Measurements from ENCODE around the gene ADPRH.

Gene ADPRH

DNA sequence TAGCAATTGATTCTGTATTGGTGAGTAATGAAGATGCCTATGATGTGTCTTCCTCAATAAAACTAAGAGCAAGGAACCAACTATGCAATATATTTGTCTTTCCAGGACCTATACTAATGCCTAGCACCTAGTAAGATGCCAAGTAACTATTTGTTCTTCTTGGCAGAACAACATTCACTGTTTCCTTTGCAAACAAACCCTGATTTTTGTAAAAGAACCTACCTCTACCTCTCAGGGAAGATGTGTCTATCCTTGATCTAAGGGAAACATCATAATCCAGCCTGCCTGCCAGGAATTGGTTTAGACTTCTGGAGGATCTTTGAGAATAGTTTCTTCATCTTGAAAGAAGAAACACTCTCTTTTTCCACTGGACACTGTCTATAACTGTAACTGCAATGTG lies 3.8 kb upstream of the ADPRH start:
- H3K4me3 ChIP-seq (ENCODE audit: low read depth, low read length), result no peak overlapping the region
- H3K27ac ChIP-seq, result no peak overlapping the region
- H3K36me3 ChIP-seq (replicated peaks), result no peaks in the 10 kb centered on the region
- H3K27me3 ChIP-seq (replicated peaks), result no peaks in the 10 kb centered on the region
- TF ChIP-seq, protein P1, sequence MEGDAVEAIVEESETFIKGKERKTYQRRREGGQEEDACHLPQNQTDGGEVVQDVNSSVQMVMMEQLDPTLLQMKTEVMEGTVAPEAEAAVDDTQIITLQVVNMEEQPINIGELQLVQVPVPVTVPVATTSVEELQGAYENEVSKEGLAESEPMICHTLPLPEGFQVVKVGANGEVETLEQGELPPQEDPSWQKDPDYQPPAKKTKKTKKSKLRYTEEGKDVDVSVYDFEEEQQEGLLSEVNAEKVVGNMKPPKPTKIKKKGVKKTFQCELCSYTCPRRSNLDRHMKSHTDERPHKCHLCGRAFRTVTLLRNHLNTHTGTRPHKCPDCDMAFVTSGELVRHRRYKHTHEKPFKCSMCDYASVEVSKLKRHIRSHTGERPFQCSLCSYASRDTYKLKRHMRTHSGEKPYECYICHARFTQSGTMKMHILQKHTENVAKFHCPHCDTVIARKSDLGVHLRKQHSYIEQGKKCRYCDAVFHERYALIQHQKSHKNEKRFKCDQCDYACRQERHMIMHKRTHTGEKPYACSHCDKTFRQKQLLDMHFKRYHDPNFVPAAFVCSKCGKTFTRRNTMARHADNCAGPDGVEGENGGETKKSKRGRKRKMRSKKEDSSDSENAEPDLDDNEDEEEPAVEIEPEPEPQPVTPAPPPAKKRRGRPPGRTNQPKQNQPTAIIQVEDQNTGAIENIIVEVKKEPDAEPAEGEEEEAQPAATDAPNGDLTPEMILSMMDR (IDR thresholded peaks at IDR 0.05; ENCODE audit: low read depth, low read length, missing control alignments), result no peak
- in situ Hi-C loops (cut with HindIII; ENCODE audit: low pct_ligation_motif_present, low sequenced_read_pairs), result no loop called here
- DNase-seq, result no peak

DNA sequence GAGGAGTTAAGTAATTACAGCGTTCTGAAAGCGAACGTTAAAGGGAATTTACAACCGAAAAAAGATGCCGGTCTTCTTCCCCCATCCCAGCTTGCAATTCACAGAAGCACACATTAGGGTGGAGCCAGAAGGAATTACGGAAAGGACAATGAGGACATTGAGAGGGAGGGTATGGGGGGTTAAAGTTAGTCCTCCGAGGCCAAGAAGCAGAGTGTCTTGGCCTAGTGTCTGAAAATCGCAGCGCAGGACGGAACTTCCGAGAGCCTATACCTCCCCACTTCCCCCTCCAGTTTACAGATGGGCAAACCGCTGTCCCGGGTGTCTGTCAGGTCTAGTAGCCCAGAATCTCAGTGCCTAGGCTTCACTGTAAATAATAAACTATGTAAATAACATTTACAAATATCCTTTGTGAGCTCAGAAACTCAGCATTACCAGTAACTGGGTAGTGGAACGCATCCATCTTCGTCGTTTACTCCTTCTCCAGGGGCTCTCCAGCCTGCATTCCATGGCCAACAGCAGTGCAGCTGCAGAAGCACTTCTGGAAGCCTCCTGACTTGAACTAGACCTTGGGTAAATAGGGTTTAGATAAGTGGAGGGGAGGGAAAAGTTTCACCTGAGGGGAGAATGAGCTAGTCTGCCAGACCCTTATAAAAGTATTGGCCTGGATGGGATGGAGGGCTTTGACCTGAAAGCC lies 922 bp downstream of the ADPRH start:
- peak; percentile 14 for DNase-seq
- H3K4me3 ChIP-seq (ENCODE audit: low read depth, low read length), result peak overlapping the region; percentile 66
- no peaks in the 10 kb centered on the region for H3K27me3 ChIP-seq (replicated peaks)
- TF ChIP-seq, protein P1 (IDR thresholded peaks at IDR 0.05; ENCODE audit: low read depth, low read length, missing control alignments), result no peak
- peak overlapping the region; percentile 10 for H3K27ac ChIP-seq
- H3K36me3 ChIP-seq (replicated peaks), result no peaks in the 10 kb centered on the region
- in situ Hi-C loops (cut with HindIII; ENCODE audit: low pct_ligation_motif_present, low sequenced_read_pairs), result no loop called here

DNA sequence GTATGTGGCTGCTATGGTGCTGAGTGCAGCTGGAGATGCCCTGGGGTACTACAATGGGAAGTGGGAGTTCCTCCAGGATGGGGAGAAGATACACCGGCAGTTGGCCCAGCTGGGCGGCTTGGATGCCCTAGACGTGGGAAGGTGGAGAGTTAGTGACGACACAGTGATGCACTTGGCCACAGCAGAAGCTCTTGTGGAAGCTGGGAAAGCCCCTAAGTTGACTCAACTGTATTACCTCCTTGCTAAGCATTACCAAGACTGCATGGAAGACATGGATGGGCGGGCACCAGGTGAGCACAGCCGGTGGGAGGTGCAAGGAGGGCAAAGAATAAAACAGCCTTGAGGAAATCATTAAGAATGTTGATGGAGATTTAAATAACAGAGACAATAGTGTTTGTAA lies 2.9 kb downstream of the ADPRH start:
- TF ChIP-seq, protein P1 (IDR thresholded peaks at IDR 0.05; ENCODE audit: low read depth, low read length, missing control alignments), result no peak
- no peak for DNase-seq
- no peaks in the 10 kb centered on the region for H3K27me3 ChIP-seq (replicated peaks)
- H3K4me3 ChIP-seq (ENCODE audit: low read depth, low read length), result no peak overlapping the region
- no peak overlapping the region for H3K27ac ChIP-seq
- no peaks in the 10 kb centered on the region for H3K36me3 ChIP-seq (replicated peaks)
- in situ Hi-C loops (cut with HindIII; ENCODE audit: low pct_ligation_motif_present, low sequenced_read_pairs), result no loop called here

DNA sequence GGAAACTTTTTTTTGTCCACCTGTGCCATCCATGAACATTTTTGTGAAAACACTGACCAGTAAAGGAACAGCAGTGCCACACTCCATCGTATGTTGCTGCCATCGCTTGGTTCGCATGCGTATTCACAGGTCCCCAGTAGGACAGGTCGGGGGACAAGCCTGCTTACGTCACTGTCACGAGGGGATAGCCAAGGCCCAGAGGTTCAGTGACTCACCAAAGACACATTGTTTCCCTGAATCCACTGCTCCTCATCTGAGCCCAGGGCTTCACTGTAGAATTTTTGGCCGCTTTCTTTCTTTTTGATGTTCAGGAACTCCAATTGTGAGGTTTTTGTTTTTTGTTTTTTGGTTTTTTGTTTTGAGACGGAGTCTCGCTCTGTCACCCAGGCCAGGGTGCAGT lies 5.9 kb downstream of the ADPRH start:
- H3K27me3 ChIP-seq (replicated peaks), result no peaks in the 10 kb centered on the region
- TF ChIP-seq, protein P1 (IDR thresholded peaks at IDR 0.05; ENCODE audit: low read depth, low read length, missing control alignments), result no peak
- H3K4me3 ChIP-seq (ENCODE audit: low read depth, low read length), result no peak overlapping the region
- no peak for DNase-seq
- H3K27ac ChIP-seq, result no peak overlapping the region
- in situ Hi-C loops (cut with HindIII; ENCODE audit: low pct_ligation_motif_present, low sequenced_read_pairs), result no loop called here
- H3K36me3 ChIP-seq (replicated peaks), result no peaks in the 10 kb centered on the region

DNA sequence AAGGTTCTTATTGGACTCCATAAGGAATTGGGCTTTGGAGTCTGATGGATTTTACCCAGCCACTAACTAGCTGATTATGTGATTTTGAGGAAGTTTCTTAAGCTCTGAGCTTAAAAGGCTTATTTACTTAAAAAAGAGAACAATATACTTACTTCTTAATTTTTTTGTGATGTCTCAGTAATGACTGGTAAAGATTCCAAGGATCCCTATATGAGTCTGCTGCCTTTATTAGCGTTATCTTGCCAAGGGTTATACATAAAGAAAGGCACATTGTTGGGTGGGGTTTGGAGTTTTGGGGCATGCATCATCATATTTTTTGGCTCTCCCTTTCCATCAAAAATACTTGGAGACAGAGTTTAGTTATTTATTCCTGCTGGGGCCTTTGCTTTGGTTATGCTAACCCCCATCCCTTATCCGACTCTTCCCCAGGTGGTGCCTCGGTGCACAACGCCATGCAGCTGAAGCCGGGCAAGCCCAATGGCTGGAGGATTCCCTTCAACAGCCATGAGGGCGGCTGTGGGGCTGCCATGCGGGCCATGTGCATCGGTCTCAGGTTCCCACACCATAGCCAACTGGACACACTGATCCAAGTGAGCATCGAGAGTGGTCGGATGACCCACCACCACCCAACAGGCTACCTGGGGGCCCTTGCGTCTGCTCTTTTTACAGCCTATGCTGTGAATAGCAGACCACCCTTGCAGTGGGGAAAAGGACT lies 6.7 kb downstream of the ADPRH start:
- no peak overlapping the region for H3K4me3 ChIP-seq (ENCODE audit: low read depth, low read length)
- no peak overlapping the region for H3K27ac ChIP-seq
- DNase-seq, result no peak
- TF ChIP-seq, protein P1 (IDR thresholded peaks at IDR 0.05; ENCODE audit: low read depth, low read length, missing control alignments), result no peak
- no peaks in the 10 kb centered on the region for H3K27me3 ChIP-seq (replicated peaks)
- in situ Hi-C loops (cut with HindIII; ENCODE audit: low pct_ligation_motif_present, low sequenced_read_pairs), result no loop called here
- no peaks in the 10 kb centered on the region for H3K36me3 ChIP-seq (replicated peaks)

All from brain microvascular endothelial cell (primary cell).